Stimulated activated CD8-positive, alpha-beta memory T cell treated with anti-CD3 and anti-CD28 coated beads, Interleukin-4, amount 100 ng/mL, for 24 hours (primary cell): ENCODE results near the gene ARX.

ENCODE experiments used
- DNase-seq: peaks from one replicate; pipeline ENCODE4 v3.0.0-alpha.2; 2020; ENCODE audit warnings: low read depth

Gene ARX

DNA sequence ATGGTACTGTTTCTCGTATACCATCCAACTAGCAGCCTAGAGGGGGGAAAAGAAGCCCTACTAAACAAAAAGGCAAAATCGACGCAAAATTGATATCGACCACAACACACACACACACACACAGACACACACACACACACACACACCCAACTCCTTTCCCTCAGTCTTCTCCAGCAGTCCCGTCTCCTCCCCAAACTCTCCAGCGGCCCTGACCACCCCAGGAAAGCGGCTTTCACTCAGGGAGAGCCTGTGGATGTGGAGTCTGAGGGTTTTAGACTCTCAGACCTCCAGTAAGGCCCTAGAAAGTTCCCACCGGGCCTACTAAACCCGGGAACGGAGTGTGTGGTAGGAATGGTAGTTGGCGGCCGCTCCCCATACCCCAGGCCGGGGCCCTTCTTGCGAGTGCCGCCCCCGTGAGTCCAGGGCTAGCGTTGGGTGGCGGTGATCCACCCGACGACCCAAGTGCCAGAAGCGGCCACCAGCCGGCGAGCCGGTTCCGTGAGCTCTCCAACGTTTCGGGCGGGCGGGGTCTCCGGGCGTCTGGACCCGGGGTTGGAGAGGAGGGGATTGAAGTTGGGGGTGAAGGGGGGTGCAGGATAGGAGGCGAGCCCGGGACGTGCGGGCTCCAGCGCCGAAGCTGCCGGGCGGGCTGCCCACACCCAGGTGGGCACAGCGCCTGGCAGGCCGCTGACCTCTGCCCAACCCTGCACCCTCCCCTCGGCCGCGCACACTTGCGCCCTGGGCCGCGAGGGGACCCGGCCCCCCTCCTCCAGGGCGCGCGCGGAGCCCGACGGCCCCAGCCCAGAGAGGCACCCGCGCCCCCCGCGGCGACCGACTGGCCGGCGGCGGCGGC lies 13.7 kb downstream of the ARX start:
- DNase-seq: no peak

DNA sequence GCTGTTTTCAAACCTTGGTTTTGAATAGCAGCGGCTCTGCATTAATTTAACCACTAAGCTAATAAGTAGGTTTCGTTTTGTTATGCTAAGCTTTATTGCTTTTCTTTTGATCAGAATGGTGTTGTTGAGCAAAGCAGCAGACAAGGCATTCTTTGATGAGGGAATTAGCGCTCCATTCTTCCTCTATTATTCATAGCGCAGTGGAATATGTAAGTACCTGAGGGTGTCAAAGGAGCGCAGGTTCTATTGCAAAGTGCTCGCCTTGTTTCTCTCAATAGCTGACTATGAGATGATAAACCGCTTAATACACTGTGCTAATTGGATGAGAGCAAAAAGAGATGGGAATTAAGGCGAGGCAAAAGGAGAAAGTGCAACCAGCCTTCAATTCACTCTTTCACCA lies 16.3 kb downstream of the ARX start:
- no peak for DNase-seq

DNA sequence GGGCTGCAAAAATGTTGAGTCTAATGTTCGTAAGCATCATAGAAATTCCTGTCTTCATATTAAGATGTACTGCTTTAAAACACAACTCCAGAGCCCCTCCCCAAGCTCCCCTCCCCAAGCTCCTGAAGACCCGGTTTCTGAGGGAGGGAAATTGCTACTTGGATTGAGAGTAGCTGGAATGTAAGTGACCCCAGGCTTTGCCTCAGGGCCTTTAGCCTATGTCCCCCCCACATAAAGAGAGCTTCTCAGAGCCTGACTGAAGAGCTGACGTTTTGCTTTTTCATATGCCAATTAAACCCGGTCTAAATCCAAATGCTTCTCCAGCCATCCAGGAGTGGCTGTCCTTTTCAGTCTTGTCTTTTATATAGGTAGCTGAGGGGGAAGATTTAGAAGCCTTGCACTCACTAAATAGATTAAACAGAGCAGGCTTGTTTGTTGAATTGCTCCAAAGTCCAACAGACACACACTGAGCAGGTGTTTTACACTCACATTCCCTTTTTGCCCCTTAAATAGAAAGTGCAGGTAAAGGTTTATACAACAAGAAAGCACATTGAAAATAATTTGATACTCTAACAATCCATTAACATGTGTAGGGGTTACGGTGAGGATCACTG lies 19.6 kb downstream of the ARX start:
- DNase-seq: no peak

DNA sequence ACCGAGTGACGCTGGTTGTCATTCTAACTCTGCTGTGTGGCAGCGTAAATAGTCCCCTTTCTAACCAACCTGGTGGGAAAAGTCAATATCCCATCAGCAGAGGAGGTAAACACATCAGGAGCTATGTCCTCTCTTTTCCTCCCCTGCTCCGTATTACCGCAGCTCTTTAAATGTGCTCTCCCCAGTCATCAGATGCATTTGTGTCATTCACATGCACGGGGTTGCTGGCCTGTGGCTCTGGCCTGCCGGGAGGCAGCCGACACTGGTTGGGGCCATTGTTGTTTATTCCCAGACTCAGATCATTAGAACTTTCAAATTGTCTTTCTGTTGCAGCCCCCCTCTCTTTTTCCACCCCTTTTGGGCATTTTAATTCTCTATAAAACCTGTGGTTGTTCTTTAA lies 21.9 kb downstream of the ARX start:
- DNase-seq: no peak

DNA sequence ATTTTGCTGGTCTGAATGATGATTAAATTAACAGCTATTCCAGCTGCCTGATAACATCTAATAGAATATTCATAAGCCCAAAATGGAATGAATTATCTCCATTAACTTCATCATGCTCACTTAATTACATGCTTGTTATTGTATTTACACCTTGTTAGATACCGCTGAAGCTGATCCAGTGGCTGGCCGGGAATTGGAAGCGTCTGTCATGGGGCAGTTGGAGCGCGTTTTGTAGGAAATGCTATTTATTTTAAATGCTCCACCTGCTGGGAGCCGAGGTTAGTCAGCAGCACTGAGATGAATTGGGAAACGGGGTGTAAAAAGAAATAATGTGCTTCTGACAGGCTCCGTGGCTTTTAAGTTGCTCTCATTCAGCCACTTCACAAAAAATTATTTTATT lies 25.2 kb downstream of the ARX start:
- no peak for DNase-seq

DNA sequence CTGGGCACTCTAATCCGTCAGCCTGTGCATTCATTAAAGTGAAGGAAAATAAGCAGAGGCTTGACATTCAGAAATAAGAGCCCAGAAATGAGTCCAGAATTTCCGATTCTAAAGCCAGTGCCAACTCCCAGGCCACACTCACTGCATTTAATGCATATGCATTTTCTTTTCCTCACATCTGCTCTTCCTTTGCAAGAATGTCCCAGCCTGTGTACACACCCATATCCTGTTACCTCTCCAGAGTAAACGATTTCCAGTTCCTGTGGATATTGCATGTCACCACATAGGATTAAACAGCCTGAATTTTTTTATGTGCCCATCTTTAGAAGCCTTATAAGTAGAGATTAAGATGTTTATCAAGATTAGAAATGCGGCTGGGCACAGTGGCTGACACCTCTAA lies 27.5 kb downstream of the ARX start:
- DNase-seq: no peak

DNA sequence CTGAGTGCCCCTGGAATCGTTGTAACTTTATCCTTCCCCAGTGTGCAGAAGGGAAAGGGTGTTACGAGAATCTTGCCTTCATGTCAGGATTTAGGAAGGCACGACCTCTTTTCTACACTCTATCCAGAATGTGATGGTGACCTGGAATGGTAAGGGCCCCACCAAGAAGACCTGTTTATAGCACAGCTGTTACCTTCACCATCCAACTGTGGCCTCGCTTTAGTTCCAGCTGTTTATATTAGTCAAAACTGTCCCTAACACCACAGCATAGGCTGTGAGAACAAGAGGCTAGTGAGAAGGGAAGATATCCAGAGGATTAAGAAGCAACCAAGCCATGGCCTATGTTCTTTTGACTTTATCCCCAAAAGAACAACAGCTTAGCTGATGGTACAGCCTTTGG lies 28.0 kb downstream of the ARX start:
- no peak for DNase-seq

DNA sequence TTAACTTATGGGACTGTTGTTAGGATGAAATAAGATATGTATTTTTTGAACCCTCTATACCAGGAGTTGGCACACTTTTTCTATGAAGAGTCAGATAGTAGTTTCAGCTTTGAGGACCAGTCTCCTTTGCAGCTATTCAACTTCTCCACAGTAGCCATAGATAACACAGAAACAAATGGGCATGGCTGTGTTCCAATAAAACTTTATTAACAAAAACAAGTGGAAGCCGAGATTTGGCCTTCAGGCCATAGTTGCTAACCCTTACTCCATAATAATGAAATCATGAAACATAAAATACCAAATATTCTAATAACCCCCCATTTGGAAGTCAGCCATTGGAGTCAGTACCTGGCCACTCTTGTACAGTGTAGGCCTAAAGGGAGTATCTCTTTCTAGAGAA lies 30.6 kb downstream of the ARX start:
- no peak for DNase-seq

DNA sequence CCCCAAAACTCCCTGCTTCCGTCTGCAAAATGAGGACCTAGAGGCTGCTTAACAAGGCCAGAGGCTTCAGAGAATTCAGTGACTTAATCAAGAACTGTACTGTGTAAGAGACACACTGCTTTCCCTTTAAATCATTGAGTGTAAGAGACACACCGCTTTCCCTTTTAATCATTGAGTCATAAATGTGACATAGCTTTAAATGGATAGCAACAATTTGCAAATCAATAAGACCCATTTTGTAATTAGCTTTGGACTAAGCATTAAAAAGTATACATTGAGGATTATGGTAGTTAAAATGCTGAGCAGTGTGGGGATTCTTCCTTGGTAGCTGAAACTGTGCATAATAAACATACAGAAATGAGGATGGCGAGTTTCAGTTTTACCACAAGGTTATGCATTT lies 31.8 kb downstream of the ARX start:
- DNase-seq: no peak

DNA sequence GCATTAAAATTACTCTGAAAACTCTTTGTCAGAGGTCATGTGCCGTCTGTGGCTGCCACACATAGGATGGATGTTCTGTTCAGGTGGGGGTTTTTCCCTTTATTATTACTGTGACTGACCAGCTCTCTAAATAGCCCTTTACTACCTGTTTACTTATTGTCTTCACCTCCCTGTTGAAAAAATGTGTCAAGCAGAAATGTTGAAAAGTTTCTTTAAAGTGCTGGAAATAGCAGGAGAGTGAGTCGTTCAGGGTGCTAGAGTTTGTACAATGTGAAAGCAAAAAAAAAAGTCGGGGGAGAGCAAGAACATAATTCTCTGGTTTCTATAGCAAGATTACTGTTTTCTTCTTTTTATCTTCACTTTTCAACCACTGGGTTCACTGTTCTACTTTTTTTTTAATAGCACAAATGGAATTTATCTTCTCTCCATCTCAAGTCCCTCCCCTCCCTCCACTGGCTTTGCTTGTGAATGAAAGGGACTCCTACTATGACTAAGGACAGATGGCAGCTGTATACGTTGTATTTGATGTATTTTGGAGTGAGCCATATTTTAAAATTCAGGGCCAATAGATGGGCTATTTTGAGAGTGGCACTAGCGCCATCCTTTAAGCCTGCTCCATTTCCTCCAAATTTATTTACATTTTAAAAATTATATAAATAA lies 33.3 kb downstream of the ARX start:
- no peak for DNase-seq

DNA sequence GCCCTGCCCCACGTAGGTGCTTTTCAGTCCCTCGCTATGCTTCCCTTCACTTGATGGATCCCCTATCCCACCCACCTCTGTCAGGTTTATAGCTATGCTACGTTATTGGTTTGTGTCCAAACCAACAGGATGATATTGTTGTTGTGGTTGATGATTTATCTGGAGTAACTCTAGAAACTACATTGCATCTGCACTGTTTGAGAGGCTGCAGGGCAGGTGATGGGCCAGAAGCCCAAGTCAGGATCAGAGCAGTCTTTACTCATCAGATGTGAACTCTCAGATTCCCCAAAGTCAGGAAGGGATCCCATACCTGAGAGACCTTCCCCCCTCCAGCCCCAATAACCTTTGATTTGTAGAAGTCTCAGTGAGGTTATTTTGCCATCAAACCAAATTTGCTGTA lies 34.7 kb downstream of the ARX start:
- no peak for DNase-seq

DNA sequence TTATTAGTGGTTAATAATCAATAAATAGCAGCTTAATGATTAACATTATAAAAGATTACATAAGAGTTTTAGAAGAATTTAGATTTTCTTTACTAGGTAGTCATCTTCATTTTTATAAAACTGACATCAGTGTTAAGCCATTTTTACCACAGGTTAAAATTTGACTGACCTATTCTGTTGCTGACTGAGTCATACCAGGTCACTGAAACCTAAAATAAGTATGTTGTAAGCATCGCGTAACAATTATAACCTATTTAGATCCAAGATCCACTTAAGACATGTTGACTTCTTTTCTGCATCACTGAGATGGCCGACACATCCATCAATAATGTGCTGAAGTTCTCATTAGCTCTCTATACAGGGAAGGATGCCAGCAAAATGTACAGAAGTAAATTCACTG lies 36.7 kb downstream of the ARX start:
- no peak for DNase-seq

DNA sequence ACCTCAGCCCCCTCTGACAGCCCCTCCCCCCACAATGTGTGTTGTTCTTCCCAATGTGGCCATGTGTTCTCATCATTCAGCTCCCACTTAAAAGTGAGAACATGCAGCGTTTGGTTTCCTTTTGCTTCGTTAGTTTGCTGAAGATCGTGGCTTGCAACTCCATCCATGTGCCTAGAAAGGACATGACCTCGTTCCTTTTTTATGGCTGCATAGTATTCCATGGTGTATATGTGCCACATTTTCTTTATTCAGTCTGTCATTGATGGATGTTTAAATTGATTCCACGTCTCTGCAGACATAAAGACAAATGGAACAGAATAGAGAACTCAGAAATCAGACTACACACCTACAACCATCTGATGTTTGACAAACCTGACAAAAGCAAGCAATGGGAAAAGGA lies 46.0 kb downstream of the ARX start:
- DNase-seq: no peak

DNA sequence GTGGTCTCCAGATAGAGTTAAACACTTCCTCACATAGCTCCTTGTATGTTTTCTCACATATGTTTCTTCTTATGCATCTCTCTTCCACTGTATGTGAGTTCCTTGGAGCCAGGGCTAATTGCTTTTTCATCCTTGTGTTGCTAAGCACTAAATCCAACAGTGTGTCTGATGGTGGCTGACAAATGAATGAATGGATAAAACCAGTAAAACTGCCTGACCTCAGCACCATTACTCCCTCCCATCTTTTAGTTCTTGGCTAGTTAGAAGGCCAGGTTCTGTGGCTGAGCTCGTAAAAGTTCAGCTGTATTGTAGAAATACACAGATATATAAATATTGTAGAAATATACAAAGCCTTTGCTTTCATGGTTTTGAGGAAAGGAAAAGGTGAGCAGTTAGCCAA lies 50.4 kb downstream of the ARX start:
- DNase-seq: no peak

DNA sequence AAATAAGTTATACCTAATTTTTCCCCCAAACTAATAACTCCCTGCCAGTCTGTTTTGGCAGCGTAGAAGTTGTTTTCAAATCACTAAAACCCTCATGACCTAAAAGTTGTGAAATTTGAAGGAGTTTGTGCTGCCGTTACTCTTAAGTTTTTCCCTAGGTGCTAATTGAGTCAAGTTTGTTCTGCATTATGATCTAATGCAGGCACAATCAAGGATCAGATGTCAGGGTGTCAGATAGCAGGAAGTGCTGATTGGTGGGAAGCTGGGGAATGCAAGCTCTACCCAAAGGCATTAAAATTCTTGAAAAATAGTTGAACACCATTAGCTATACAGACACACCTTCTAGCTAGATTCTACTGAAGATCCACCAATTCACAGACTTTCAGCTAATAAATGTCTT lies 51.9 kb downstream of the ARX start:
- no peak for DNase-seq

DNA sequence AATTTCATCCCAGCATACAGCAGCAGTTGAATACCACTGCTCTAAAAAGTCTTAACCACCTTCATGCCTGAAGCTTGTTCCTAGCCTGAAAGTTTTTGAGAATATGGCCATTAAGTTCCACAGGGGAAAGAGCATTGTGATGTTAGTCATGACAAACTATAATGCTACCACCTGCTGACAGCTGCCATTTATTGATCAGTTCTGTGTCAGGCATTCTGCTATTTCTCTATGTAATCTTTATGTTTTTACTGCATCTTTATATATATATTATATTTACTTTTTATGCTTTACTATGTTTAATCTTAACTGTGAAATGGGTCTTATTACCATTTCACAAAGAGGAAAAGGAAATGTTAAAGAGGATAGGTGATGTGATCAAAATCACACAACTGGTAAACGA lies 54.0 kb downstream of the ARX start:
- DNase-seq: no peak

DNA sequence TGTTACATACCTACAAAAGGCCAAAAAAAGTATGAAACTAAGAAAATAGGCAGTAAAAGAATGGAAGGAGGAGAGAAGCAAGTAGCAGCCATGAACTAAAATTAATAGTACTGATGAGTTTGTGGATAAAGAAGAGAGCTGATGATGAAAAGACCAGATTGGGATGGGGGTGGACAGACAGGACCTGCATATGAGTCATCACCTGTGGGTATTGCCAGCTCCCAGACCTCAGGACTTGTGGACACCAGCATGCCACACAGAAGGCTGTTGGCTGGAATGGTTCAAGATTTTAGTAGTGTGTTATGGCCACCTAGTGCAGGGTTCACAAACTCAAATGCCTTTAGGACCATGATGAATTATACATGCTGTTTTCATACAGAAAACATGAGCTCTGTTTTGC lies 58.9 kb downstream of the ARX start:
- DNase-seq: no peak

DNA sequence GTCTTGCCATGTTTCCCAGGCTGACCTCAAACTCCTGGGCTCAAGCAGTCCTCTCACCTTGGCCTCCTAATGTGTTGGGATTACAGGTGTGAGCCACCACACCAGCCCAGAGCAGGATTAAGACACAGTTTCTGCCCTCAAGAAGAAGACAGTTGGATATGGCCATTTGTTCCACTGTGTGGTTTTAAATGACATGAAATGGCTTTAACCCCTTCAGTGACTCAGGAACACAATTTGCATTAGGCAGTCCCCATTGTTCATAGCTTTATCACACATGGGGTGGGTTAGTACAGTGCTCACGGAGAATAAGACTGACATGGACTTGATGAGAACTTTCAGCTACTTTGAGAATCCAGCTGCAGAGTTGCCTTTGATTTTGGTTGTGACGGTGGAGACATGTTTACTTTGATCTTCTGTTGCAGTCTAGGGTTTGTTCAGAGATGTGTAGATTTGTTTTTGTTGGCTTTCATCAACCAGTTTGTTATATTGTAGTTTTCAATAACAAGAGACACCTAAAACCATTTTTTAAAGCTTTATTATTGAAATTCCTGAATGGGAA lies 60.3 kb downstream of the ARX start:
- DNase-seq: no peak

DNA sequence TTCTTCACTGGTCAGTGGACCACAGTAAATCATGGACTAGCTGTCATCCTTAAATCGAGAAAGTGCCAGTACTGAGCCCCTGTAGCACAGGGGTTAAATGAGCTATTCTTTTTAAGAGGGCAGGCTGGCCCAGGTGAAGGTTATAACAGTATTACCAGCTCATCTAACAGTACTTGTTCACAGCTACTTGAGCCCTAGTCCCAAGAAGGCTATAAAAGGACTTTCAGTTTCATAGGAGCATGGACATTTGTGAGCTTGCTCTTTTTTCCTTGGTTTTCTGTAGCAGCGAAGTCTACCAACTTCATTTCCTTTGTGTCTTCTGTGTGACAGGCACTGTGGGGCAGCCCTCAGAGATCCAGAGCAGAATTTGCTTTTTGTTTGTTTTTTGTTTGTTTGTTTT lies 61.0 kb downstream of the ARX start:
- DNase-seq: no peak
